OCI-LY1 (cell line): ENCODE data around the gene EBLN1.
A peak's percentile ranks its signal among the peaks of the same experiment; 100 is the strongest.

Source experiments
- H2AFZ ChIP-seq: fragments of 200-600 bp; sonication (generic), shearing (Covaris generic); 2 replicates; pipeline ENCODE4 v1.6.0; 2014; ENCODE audit warnings: antibody characterized with exemption, mild to moderate bottlenecking, low read length
- H3F3A ChIP-seq: fragments of 200-600 bp; sonication (generic), shearing (Covaris generic); 2 replicates; pipeline ENCODE4 v1.6.0; 2014; ENCODE audit warnings: mild to moderate bottlenecking, antibody characterized with exemption, low read length, moderate library complexity; ENCODE audit not compliant: insufficient read depth
- H3K27ac ChIP-seq: fragments of 200-600 bp; sonication (generic); 2 replicates; pipeline ENCODE4 v1.5.1; 2014; ENCODE audit warnings: low read length, mixed run types, mild to moderate bottlenecking, low read depth; ENCODE audit not compliant: poor library complexity, severe bottlenecking
- H3K27me3 ChIP-seq: fragments of 200-600 bp; sonication (generic); 2 replicates; pipeline ENCODE4 v1.6.0; 2014; ENCODE audit warnings: antibody characterized with exemption, mild to moderate bottlenecking, low read length, moderate library complexity; ENCODE audit not compliant: insufficient read depth
- H3K36me3 ChIP-seq: fragments of 200-600 bp; sonication (generic); 2 replicates; pipeline ENCODE4 v1.6.1; 2014; ENCODE audit warnings: mild to moderate bottlenecking, antibody characterized with exemption, low read length, moderate library complexity, mixed read lengths; ENCODE audit not compliant: insufficient read depth
- H3K4me1 ChIP-seq: fragments of 200-600 bp; sonication (generic); 2 replicates; pipeline ENCODE4 v1.5.1; 2014; ENCODE audit warnings: mild to moderate bottlenecking, low read length, moderate library complexity; ENCODE audit not compliant: insufficient read depth, severe bottlenecking
- H3K4me2 ChIP-seq: fragments of 200-600 bp; sonication (generic), shearing (Covaris generic); 2 replicates; pipeline ENCODE4 v1.6.1; 2014; ENCODE audit warnings: low read length
- H3K4me3 ChIP-seq: fragments of 200-600 bp; sonication (generic); 2 replicates; pipeline ENCODE4 v1.5.1; 2014; ENCODE audit warnings: low read length, low read depth, mild to moderate bottlenecking, mixed read lengths; ENCODE audit not compliant: poor library complexity, severe bottlenecking
- H3K79me2 ChIP-seq: fragments of 200-600 bp; shearing (Covaris generic); 2 replicates; pipeline ENCODE4 v1.6.1; 2016; ENCODE audit warnings: mixed run types, low read length, mixed read lengths; ENCODE audit not compliant: insufficient read depth
- H3K9ac ChIP-seq: fragments of 200-600 bp; sonication (generic), shearing (Covaris generic); 2 replicates; pipeline ENCODE4 v1.6.1; 2014; ENCODE audit warnings: mild to moderate bottlenecking, low read length, mixed read lengths
- H3K9me2 ChIP-seq: fragments of 200-600 bp; sonication (generic), shearing (Covaris generic); 2 replicates; pipeline ENCODE4 v1.6.1; 2014; ENCODE audit warnings: low read depth, mild to moderate bottlenecking, low read length, mixed read lengths
- H3K9me3 ChIP-seq: fragments of 200-600 bp; shearing (Covaris generic); 2 replicates; pipeline ENCODE4 v1.6.1; 2014; ENCODE audit warnings: low read length, mixed read lengths
- H4K20me1 ChIP-seq: fragments of 200-600 bp; sonication (generic), shearing (Covaris generic); 2 replicates; pipeline ENCODE4 v1.6.0; 2016; ENCODE audit warnings: mild to moderate bottlenecking, low read length; ENCODE audit not compliant: insufficient read depth
- EZH2 ChIP-seq: fragments of 200-600 bp; sonication (generic), shearing (Covaris generic); IDR thresholded peaks from 2 replicates; pipeline ENCODE4 v1.8.0; 2017; ENCODE audit warnings: borderline replicate concordance, mixed run types, mild to moderate bottlenecking, antibody characterized with exemption, low read length, moderate library complexity, mixed read lengths
- TF ChIP-seq, protein P1 (sequence below): fragments of 200-600 bp; sonication (generic), shearing (Covaris generic); IDR thresholded peaks from 2 replicates; pipeline ENCODE4 v1.5.1; 2017; ENCODE audit warnings: mild to moderate bottlenecking, antibody characterized with exemption, low read length, moderate library complexity, mixed read lengths

Gene EBLN1

DNA sequence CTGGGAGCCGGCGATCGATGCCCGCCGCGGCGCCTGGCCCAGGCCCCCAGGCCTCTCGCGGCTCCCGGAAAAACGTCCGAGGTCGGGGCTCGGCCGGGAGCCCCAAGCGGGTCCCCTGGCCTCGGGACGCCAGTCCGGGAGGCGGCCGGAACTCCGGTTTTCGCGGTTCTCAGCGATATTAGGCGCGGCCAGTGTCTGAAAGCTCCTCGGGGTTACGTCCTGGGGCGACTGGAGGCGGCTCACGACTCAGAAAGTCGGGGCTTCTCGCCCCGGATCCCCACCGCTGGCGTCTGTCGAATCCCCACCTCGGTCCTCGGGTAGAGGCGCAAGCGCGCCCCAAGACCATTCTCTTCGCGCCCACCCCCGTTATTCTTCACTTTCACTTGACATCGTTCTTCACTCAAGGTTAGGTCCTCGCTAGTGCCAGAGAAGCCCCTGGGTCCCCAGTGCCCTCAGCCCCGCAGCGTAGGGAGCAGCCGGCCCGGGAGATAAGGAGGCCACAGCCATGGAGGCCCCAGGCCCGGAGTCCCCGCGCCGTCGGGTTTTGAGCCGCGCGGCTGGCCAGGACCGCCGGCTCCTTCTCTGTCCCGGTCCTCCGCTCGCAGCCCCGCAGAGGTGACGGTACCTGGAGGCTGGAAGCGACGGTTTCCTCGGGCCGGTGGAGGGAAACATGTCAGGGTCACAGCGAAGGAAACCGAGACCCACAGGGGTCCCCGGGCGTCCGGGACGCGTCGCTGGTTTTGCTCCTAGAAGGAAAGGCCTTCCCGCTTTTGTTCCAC lies 35.2 kb upstream of the EBLN1 start:
- peaks cover 4% of the 10 kb centered on the region for H3K4me1 ChIP-seq
- 0 out of 2 replicates have a peak, but pooled peaks cover 3% of the 10 kb centered on the region for H3K27me3 ChIP-seq
- no peak overlapping the region for H3K9ac ChIP-seq
- H4K20me1 ChIP-seq: no peaks in the 10 kb centered on the region
- TF ChIP-seq, protein P1, sequence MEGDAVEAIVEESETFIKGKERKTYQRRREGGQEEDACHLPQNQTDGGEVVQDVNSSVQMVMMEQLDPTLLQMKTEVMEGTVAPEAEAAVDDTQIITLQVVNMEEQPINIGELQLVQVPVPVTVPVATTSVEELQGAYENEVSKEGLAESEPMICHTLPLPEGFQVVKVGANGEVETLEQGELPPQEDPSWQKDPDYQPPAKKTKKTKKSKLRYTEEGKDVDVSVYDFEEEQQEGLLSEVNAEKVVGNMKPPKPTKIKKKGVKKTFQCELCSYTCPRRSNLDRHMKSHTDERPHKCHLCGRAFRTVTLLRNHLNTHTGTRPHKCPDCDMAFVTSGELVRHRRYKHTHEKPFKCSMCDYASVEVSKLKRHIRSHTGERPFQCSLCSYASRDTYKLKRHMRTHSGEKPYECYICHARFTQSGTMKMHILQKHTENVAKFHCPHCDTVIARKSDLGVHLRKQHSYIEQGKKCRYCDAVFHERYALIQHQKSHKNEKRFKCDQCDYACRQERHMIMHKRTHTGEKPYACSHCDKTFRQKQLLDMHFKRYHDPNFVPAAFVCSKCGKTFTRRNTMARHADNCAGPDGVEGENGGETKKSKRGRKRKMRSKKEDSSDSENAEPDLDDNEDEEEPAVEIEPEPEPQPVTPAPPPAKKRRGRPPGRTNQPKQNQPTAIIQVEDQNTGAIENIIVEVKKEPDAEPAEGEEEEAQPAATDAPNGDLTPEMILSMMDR: no peak
- no peak overlapping the region for H3K4me3 ChIP-seq
- no peaks in the 10 kb centered on the region for H3K36me3 ChIP-seq
- H3K27ac ChIP-seq: no peak overlapping the region
- H3K4me2 ChIP-seq: 0 out of 2 replicates have a peak overlapping the region, but pooled peaks have one; percentile 34
- H3K9me2 ChIP-seq: no peaks in the 10 kb centered on the region
- no peaks in the 10 kb centered on the region for H3K79me2 ChIP-seq
- no peak overlapping the region for H2AFZ ChIP-seq
- no peaks in the 10 kb centered on the region for H3F3A ChIP-seq
- H3K9me3 ChIP-seq: no peaks in the 10 kb centered on the region

- Histone ChIP-seq H3K4me2 (peak overlapping the region; percentile 34; the same call in 1 of the 2 replicates), H3K4me3 (peak overlapping the region; percentile 29), H3K27me3 (0 out of 2 replicates have a peak, but pooled peaks cover 3% of the 10 kb centered on the region)
Measured at GRCh38 chr10:22252224-22252800, 34.5 kb upstream of the EBLN1 start.

GRCh38 chr10:22251751-22252223 lies 34.0 kb upstream of the EBLN1 start:
- H3K4me1 ChIP-seq: peaks cover 4% of the 10 kb centered on the region
- H4K20me1 ChIP-seq: no peaks in the 10 kb centered on the region
- TF ChIP-seq, protein P1: no peak
- no peak for TF ChIP-seq EZH2
- no peak overlapping the region for H3K27ac ChIP-seq
- H3K9me2 ChIP-seq: no peaks in the 10 kb centered on the region
- no peak overlapping the region for H2AFZ ChIP-seq
- H3K9me3 ChIP-seq: no peaks in the 10 kb centered on the region
- 0 out of 2 replicates have a peak, but pooled peaks cover 3% of the 10 kb centered on the region for H3K27me3 ChIP-seq
- peak overlapping the region; percentile 34; the same call in 1 of the 2 replicates for H3K4me2 ChIP-seq
- no peak overlapping the region for H3K9ac ChIP-seq
- no peaks in the 10 kb centered on the region for H3K79me2 ChIP-seq
- no peaks in the 10 kb centered on the region for H3K36me3 ChIP-seq
- H3F3A ChIP-seq: no peaks in the 10 kb centered on the region
- peak overlapping the region; percentile 29 for H3K4me3 ChIP-seq

More at GRCh38 chr10:22252224-22252800, 34.5 kb upstream of the EBLN1 start:
- no peak overlapping the region for H3K27ac ChIP-seq
- no peaks in the 10 kb centered on the region for H3K9me3 ChIP-seq
- H3K9me2 ChIP-seq: no peaks in the 10 kb centered on the region
- no peaks in the 10 kb centered on the region for H3K79me2 ChIP-seq
- TF ChIP-seq, protein P1: no peak
- no peak for TF ChIP-seq EZH2
- H4K20me1 ChIP-seq: no peaks in the 10 kb centered on the region
- no peaks in the 10 kb centered on the region for H3F3A ChIP-seq
- H2AFZ ChIP-seq: no peak overlapping the region
- no peaks in the 10 kb centered on the region for H3K36me3 ChIP-seq
- H3K4me1 ChIP-seq: peaks cover 4% of the 10 kb centered on the region
- H3K9ac ChIP-seq: no peak overlapping the region
